GM10847 (cell line): ENCODE data around the gene RGS6.

ENCODE experiments used
- POLR2A ChIP-seq: IDR thresholded peaks from 2 replicates; pipeline ENCODE4 v1.6.1; 2011; ENCODE audit not compliant: insufficient read length; ENCODE audit errors: extremely low read depth

Gene RGS6

GRCh38 chr14:72332871-72333270, 400.6 kb downstream of the RGS6 start:
- TF ChIP-seq POLR2A = no peak

GRCh38 chr14:72333357-72333756, 401.1 kb downstream of the RGS6 start:
- no peak for TF ChIP-seq POLR2A

GRCh38 chr14:72336311-72336980, 404.2 kb downstream of the RGS6 start:
- no peak for TF ChIP-seq POLR2A

GRCh38 chr14:72341237-72341636, 409.0 kb downstream of the RGS6 start:
- no peak for TF ChIP-seq POLR2A

GRCh38 chr14:72341686-72342085, 409.5 kb downstream of the RGS6 start:
- no peak for TF ChIP-seq POLR2A

- no peak for TF ChIP-seq POLR2A
These were observed 414.9 kb downstream of the RGS6 start for GRCh38 chr14:72347118-72347517.

- TF ChIP-seq POLR2A = no peak
These were observed 418.0 kb downstream of the RGS6 start for GRCh38 chr14:72350215-72350614.

GRCh38 chr14:72352012-72352411, 419.8 kb downstream of the RGS6 start:
- no peak for TF ChIP-seq POLR2A

- TF ChIP-seq POLR2A = no peak
These were observed 434.4 kb downstream of the RGS6 start for GRCh38 chr14:72366619-72367018.

- no peak for TF ChIP-seq POLR2A
These were observed 436.9 kb downstream of the RGS6 start for GRCh38 chr14:72369106-72369505.

- no peak for TF ChIP-seq POLR2A
These were observed 444.8 kb downstream of the RGS6 start for GRCh38 chr14:72377016-72377415.

GRCh38 chr14:72380456-72380855, 448.2 kb downstream of the RGS6 start:
- no peak for TF ChIP-seq POLR2A

GRCh38 chr14:72383865-72384264, 451.6 kb downstream of the RGS6 start:
- TF ChIP-seq POLR2A = no peak

GRCh38 chr14:72387726-72388125, 455.5 kb downstream of the RGS6 start:
- no peak for TF ChIP-seq POLR2A

- TF ChIP-seq POLR2A = no peak
These were observed 457.0 kb downstream of the RGS6 start for GRCh38 chr14:72389200-72389599.

GRCh38 chr14:72401101-72401625, 468.9 kb downstream of the RGS6 start:
- TF ChIP-seq POLR2A = no peak
